Stomach (tissue), 9 donors: ENCODE data around the gene PDE6H. TPM values are rescaled to one million over a fixed set of nuclear protein-coding genes. Genes with fewer than 3 reads are reported as not detected.

ENCODE experiments used
- DNase-seq, 2 donors: peaks; one replicate each; pipeline versions ENCODE4 v3.0.0 to v3.0.0-alpha.2; 2013 to 2019
- H3K27ac ChIP-seq, 5 donors: fragments of 200-600 bp in 4 of 5; sonication (generic) in 4 of 5; one replicate each; pipeline ENCODE4 v1.5.1; 2013 to 2019; ENCODE audit warnings: mild to moderate bottlenecking in 1 of 5, moderate library complexity in 1 of 5
- H3K27me3 ChIP-seq, 3 donors: fragments of 200-600 bp; sonication (generic); one replicate each; pipeline ENCODE4 v1.5.1; 2017 to 2019; ENCODE audit warnings: mixed run types in 1 of 3
- H3K36me3 ChIP-seq, 4 donors: fragments of 200-600 bp; sonication (generic); 1 replicate in 3 of 4; 2 replicates in 1 of 4; pipeline ENCODE4 v1.5.1; 2016 to 2019
- H3K4me1 ChIP-seq, 4 donors: fragments of 200-600 bp; sonication (generic); one replicate each; pipeline ENCODE4 v1.5.1; 2016 to 2019
- H3K4me3 ChIP-seq, 4 donors: fragments of 200-600 bp; sonication (generic) in 3 of 4; one replicate each; pipeline ENCODE4 v1.5.1; 2016 to 2019; ENCODE audit warnings: mild to moderate bottlenecking in 1 of 4
- H3K9me3 ChIP-seq, 4 donors: fragments of 200-600 bp; sonication (generic); one replicate each; pipeline ENCODE4 v1.5.1; 2016 to 2019
- CTCF ChIP-seq, 7 experiments: fragments of 450-650 bp in 4 of 7; fragments of 200-600 bp in 3 of 7; sonication (generic) in 3 of 7; IDR thresholded peaks; one replicate each; pipeline ENCODE4 v1.5.1; 2016 to 2019; ENCODE audit warnings: antibody characterized with exemption in 7 of 7, control low read depth in 2 of 7, mild to moderate bottlenecking in 1 of 7
- EP300 ChIP-seq: sonication (generic); formaldehyde crosslinking; IDR thresholded peaks from one replicate; pipeline ENCODE4 v1.6.1; 2017; ENCODE audit warnings: antibody characterized with exemption
- POLR2A ChIP-seq, 4 donors: fragments of 450-650 bp; IDR thresholded peaks; one replicate each; pipeline ENCODE4 v1.6.1; 2016; ENCODE audit warnings: antibody characterized with exemption in 4 of 4, control low read depth in 2 of 4, mild to moderate bottlenecking in 1 of 4, moderate library complexity in 1 of 4
- POLR2AphosphoS5 ChIP-seq, 3 donors: sonication (generic); formaldehyde crosslinking; IDR thresholded peaks; one replicate each; pipeline ENCODE4 v1.6.1; 2016; ENCODE audit warnings: antibody characterized with exemption in 3 of 3
- WGBS, 5 donors: extraction: QIAGEN DNeasy Blood & Tissue Kit in 3 of 5; methylation state at CpG; one replicate each; pipeline versions ENCODE4 v1.1.5 to v1.1.7; 2013 to 2018; 5-methylcytosine and 5-hydroxymethylcytosine counted together
- intact Hi-C: fragments of 100-400 bp; cut with DNase I; formaldehyde crosslinking; loops from one replicate; pipeline ENCODE4 v1.15.1; 2023; ENCODE audit warnings: low total_unique reads
- polyA plus RNA-seq, 3 donors: library from polyadenylated mRNA; stranded (reverse); fragments of 200-250 nt; gene quantifications; one replicate each; pipeline ENCODE4 v1.2.3, GENCODE V29; 2013
- total RNA-seq, 5 donors: library from RNA; depleted of rRNA; stranded (reverse); fragments of >200 nt; gene quantifications; one replicate each; pipeline versions ENCODE4 v1.1.0 to v1.2.3, GENCODE V29; 2014 to 2016
- donor health status: healthy with polysubstance abuse.
- donor health status: Bipolar disorder and iron deficiency.
- donor health status: healthy.

PDE6H gene
- total and polyA plus RNA-seq, 8 donors: not detected

DNA sequence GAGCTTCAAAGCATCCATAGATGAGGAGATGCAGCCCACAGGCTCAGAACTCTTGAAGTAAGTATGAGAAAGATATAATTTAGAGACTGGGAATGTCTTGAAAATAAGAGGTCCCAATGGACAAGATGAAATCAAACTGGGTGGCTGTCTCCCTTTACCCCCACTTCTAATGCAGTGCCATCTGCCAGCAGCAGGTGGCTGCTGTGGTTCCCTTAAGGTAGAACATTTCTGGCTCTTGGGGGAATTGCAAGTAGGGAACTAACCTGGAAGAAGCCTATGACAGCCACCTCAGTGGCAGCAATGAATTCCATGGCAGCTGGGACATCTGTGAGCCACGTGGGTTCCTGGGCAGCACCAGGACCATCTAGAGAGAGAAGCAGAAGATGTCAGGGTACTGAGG, 35.2 kb upstream of the PDE6H start:
- Histone ChIP-seq H3K27ac (no peak overlapping the region), H3K36me3 (peaks cover 0 to 16% (median 9%) of the 10 kb centered on the region in 4 donors), H3K4me1 (peaks cover 0 to 9% (median 7%) of the 10 kb centered on the region in 4 donors), H3K4me3 (no peak overlapping the region), H3K27me3 (no peaks in the 10 kb centered on the region), H3K9me3 (no peaks in the 10 kb centered on the region)
- 71 to 94% (median 82%) methylated on average over 1 of the region's 1 CpG for WGBS, 5 donors
- DNase-seq: no peak
- intact Hi-C loops: no loop called here
- no peak for TF ChIP-seq POLR2AphosphoS5 (IDR thresholded peaks at IDR 0.05)
- TF ChIP-seq POLR2A (IDR thresholded peaks at IDR 0.05): no peak
- no peak for TF ChIP-seq CTCF (IDR thresholded peaks at IDR 0.05)
- no peak for TF ChIP-seq EP300

DNA sequence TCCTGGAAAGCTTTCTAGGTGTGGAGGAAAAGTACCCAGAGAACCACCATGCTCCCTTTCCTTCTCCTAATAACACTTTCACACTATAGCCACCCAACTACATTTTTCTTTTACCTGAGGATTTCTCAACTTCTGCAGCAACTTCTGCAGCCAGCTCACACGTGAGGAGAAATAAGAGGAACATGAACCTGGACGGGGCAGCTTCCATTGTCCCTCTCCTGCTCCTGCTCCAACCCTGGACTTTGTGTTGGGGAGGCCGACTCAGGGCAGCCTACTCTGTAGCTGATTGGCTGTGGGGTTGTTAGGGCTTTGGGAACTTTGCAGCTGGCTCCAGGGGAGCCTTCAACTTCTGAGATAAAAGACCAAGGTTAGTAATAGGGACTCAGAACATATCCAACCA, 34.5 kb upstream of the PDE6H start, which contains the start of gene ERP27:
TSS of gene ERP27 (minus strand) at position 237 of the 400 bp plus-strand sequence. CDS start at position 208, 29 bp downstream.
- TF ChIP-seq CTCF (IDR thresholded peaks at IDR 0.05) (no peak), POLR2AphosphoS5 (IDR thresholded peaks at IDR 0.05) (no peak), EP300 (no peak), POLR2A (IDR thresholded peaks at IDR 0.05) (no peak)
- Histone ChIP-seq H3K27ac (no peak within 1 kb of the TSS), H3K9me3 (no peaks in the 10 kb centered on the region), H3K27me3 (no peaks in the 10 kb centered on the region), H3K36me3 (peaks cover 0 to 20% (median 14%) of the 10 kb centered on the region in 4 donors), H3K4me1 (peaks cover 0 to 9% (median 7%) of the 10 kb centered on the region in 4 donors), H3K4me3 (no peak within 1 kb of the TSS)
- WGBS, 5 donors: 27 to 52% (median 43%) methylated on average over 3 of the region's 3 CpGs
- DNase-seq: peak in 1 of 2 donors; percentile 59
- intact Hi-C loops: no loop called here

GRCh38 chr12:14941369-14941768, 31.5 kb upstream of the PDE6H start:
- intact Hi-C loops: no loop called here
- no peak overlapping the region for H3K4me3 ChIP-seq
- no peaks in the 10 kb centered on the region for H3K9me3 ChIP-seq
- 92 to 100% (median 98%) methylated on average over 2 of the region's 2 CpGs for WGBS, 5 donors
- H3K4me1 ChIP-seq: peaks cover 0 to 5% (median 2%) of the 10 kb centered on the region in 4 donors
- H3K27ac ChIP-seq: no peak overlapping the region
- TF ChIP-seq POLR2AphosphoS5 (IDR thresholded peaks at IDR 0.05) (no peak), EP300 (no peak)
- no peak for DNase-seq
- H3K27me3 ChIP-seq: no peaks in the 10 kb centered on the region
- H3K36me3 ChIP-seq: peaks cover 0 to 32% (median 23%) of the 10 kb centered on the region in 4 donors

- WGBS, 5 donors: 65 to 85% (median 73%) methylated on average over 12 of the region's 12 CpGs
- Histone ChIP-seq H3K27ac (no peak overlapping the region), H3K4me1 (peaks cover 0 to 11% (median 5%) of the 10 kb centered on the region in 4 donors), H3K9me3 (no peaks in the 10 kb centered on the region), H3K27me3 (no peaks in the 10 kb centered on the region), H3K4me3 (no peak overlapping the region), H3K36me3 (peaks cover 0 to 39% (median 26%) of the 10 kb centered on the region in 4 donors)
- TF ChIP-seq EP300: no peak
- TF ChIP-seq POLR2AphosphoS5 (IDR thresholded peaks at IDR 0.05): no peak
- no peak for TF ChIP-seq CTCF (IDR thresholded peaks at IDR 0.05)
- no peak for TF ChIP-seq POLR2A (IDR thresholded peaks at IDR 0.05)
- no peak for DNase-seq
- intact Hi-C loops: no loop called here
Measured at GRCh38 chr12:14942196-14942931, 30.5 kb upstream of the PDE6H start.

DNA sequence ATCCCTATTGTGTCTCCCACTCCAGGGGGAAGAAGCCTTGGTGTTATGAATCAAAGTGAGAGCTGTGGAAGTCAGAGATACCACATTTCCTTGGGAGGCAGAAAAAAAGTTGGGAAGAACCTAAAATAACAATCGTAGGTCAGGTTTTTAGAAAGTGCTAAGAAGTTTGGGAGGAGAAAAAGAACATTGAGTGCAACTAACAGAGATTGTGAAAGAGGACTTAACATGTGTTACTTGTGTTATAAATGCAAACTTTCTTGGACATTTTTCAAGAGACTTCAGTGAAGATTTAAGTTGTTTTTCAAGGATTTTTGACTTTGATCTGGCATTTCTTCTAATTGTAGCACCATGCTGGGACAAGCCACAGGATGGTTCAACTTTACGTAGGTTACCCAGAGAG, 26.7 kb upstream of the PDE6H start:
- Histone ChIP-seq H3K4me3 (no peak overlapping the region), H3K9me3 (no peaks in the 10 kb centered on the region), H3K27ac (peak overlapping the region in 2 of 5 donors; percentile 5 to 18), H3K4me1 (peaks cover 8 to 43% (median 22%) of the 10 kb centered on the region in 4 donors), H3K27me3 (no peaks in the 10 kb centered on the region), H3K36me3 (peaks cover 0 to 44% (median 34%) of the 10 kb centered on the region in 4 donors)
- TF ChIP-seq POLR2AphosphoS5 (IDR thresholded peaks at IDR 0.05) (no peak), CTCF (IDR thresholded peaks at IDR 0.05) (no peak), EP300 (no peak), POLR2A (IDR thresholded peaks at IDR 0.05) (no peak)
- intact Hi-C loops: no loop called here
- 90 to 95% (median 94%) methylated on average over 2 of the region's 2 CpGs for whole genome bisulfite sequencing, 5 donors
- DNase-seq: no peak
